Lung (tissue), 12 donors: ENCODE results near the gene ANXA1. TPM values are rescaled to one million over a fixed set of nuclear protein-coding genes. Genes with fewer than 3 reads are reported as not detected.

Experiments
- ATAC-seq: fragments of 200-7000 bp; cut with Tn5 transposase; one replicate; pipeline ENCODE4 v1.9.1; 2020; ENCODE audit warnings: moderate number of reproducible peaks; ENCODE audit not compliant: insufficient read depth, low FRiP score
- DNase-seq, 3 donors: peaks; one replicate each; pipeline ENCODE4 v3.0.0-alpha.2; 2013 to 2017
- H3K27ac ChIP-seq, 2 donors: one replicate each; pipeline ENCODE4 v1.5.1; 2013; ENCODE audit warnings: mild to moderate bottlenecking in 2 of 2, moderate library complexity in 2 of 2, control low read depth in 1 of 2, inconsistent platforms in 1 of 2, low read depth in 1 of 2, low read length in 1 of 2
- H3K27me3 ChIP-seq, 3 donors: one replicate each; pipeline ENCODE4 v1.5.1; 2013; ENCODE audit warnings: low read length in 2 of 3; ENCODE audit not compliant: control insufficient read depth in 3 of 3, insufficient read depth in 3 of 3
- H3K36me3 ChIP-seq, 4 donors: one replicate each; pipeline ENCODE4 v1.5.1; 2013; ENCODE audit warnings: low read length in 4 of 4, mild to moderate bottlenecking in 1 of 4, moderate library complexity in 1 of 4; ENCODE audit not compliant: control insufficient read depth in 4 of 4, insufficient read depth in 4 of 4
- H3K4me1 ChIP-seq, 5 donors: one replicate each; pipeline ENCODE4 v1.5.1; 2013; ENCODE audit warnings: low read length in 5 of 5, mild to moderate bottlenecking in 2 of 5, moderate library complexity in 1 of 5; ENCODE audit not compliant: control insufficient read depth in 5 of 5, insufficient read depth in 5 of 5
- H3K4me3 ChIP-seq: one replicate; pipeline ENCODE4 v1.5.1; 2013; ENCODE audit warnings: mild to moderate bottlenecking, control low read depth, moderate library complexity
- H3K9ac ChIP-seq, 2 donors: one replicate each; pipeline ENCODE4 v1.5.1; 2013; ENCODE audit warnings: low read length in 2 of 2, control low read depth in 1 of 2; ENCODE audit not compliant: insufficient read depth in 1 of 2
- H3K9me3 ChIP-seq, 4 donors: one replicate each; pipeline ENCODE4 v1.5.1; 2013; ENCODE audit warnings: low read length in 3 of 4, mild to moderate bottlenecking in 1 of 4, moderate library complexity in 1 of 4; ENCODE audit not compliant: control insufficient read depth in 4 of 4, insufficient read depth in 3 of 4
- CTCF ChIP-seq: IDR thresholded peaks from 2 replicates; pipeline ENCODE4 v1.5.1; 2012; ENCODE audit warnings: mild to moderate bottlenecking; ENCODE audit errors: control extremely low read depth, extremely low read depth
- WGBS, 2 donors: extraction: QIAGEN DNeasy Blood & Tissue Kit; methylation state at CpG; one replicate each; pipeline ENCODE4 v1.1.7; 2013; 5-methylcytosine and 5-hydroxymethylcytosine counted together
- polyA plus RNA-seq, 2 donors: library from polyadenylated mRNA; stranded (reverse); fragments of 200-250 nt; gene quantifications; one replicate each; pipeline ENCODE4 v1.2.1, GENCODE V29; 2013
- total RNA-seq, 2 donors: library from RNA; depleted of rRNA in 1 of 2; stranded (reverse); fragments of >200 nt in 1 of 2; gene quantifications; one replicate each; pipeline ENCODE4 v1.2.1, GENCODE V29; 2014 to 2021
- donor health status: control.
- donor health status: control.
- donor health status: Bipolar disorder and iron deficiency.
- donor health status: healthy.
- donor health status: DM: yes; HTN: yes; CAD: no.

The ANXA1 gene
- total and polyA plus RNA-seq, 4 donors: 234 to 477 (median 410) TPM

GRCh38 chr9:73162987-73163768, 11.5 kb downstream of the ANXA1 start:
- Histone ChIP-seq H3K4me1 (no peaks in the 10 kb centered on the region), H3K9ac (no peak overlapping the region), H3K27me3 (no peaks in the 10 kb centered on the region), H3K36me3 (peaks cover 0 to 21% (median 10%) of the 10 kb centered on the region in 4 donors), H3K27ac (no peak overlapping the region), H3K4me3 (no peak overlapping the region), H3K9me3 (no peaks in the 10 kb centered on the region)
- DNase-seq (no peak), ATAC-seq (no peak)
- WGBS, 2 donors: 73 to 76% methylated on average over 6 of the region's 6 CpGs
- TF ChIP-seq CTCF: no peak

DNA sequence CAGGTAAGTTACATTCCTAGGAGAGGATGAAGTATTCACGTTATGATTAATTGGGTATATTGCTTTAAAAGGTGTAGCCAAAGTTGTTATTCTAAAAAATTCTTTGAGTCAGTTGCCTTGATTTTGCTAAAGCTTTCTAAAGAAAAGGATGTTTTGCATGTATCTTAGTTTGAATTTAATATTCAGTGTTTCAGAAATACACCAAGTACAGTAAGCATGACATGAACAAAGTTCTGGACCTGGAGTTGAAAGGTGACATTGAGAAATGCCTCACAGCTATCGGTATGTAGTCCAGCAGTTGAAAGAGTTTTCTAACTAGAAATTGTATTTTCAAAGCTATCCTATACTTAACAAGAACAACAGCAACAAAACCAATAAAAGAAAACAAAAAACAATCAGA, 14.2 kb downstream of the ANXA1 start:
- H3K9me3 ChIP-seq: no peaks in the 10 kb centered on the region
- no peaks in the 10 kb centered on the region for H3K4me1 ChIP-seq
- ATAC-seq (no peak), DNase-seq (no peak)
- no peak overlapping the region for H3K27ac ChIP-seq
- H3K4me3 ChIP-seq: no peak overlapping the region
- H3K36me3 ChIP-seq: peaks cover 0 to 16% (median 7%) of the 10 kb centered on the region in 4 donors
- TF ChIP-seq CTCF: no peak
- WGBS, 2 donors: 94 to 97% methylated on average over 2 of the region's 2 CpGs
- no peak overlapping the region for H3K9ac ChIP-seq
- H3K27me3 ChIP-seq: no peaks in the 10 kb centered on the region

GRCh38 chr9:73166468-73166867, 14.8 kb downstream of the ANXA1 start:
- 97 to 99% methylated on average over 3 of the region's 3 CpGs for WGBS, 2 donors
- H3K27ac ChIP-seq: no peak overlapping the region
- no peak for DNase-seq
- peaks cover 0 to 14% (median 7%) of the 10 kb centered on the region in 4 donors for H3K36me3 ChIP-seq
- H3K9me3 ChIP-seq: no peaks in the 10 kb centered on the region
- H3K9ac ChIP-seq: no peak overlapping the region
- no peak for TF ChIP-seq CTCF
- H3K4me1 ChIP-seq: no peaks in the 10 kb centered on the region
- no peak for ATAC-seq
- H3K27me3 ChIP-seq: no peaks in the 10 kb centered on the region
- H3K4me3 ChIP-seq: no peak overlapping the region
